ENCODE results near the gene VSX1. TPM values are rescaled to one million over a fixed set of nuclear protein-coding genes. Genes with fewer than 3 reads are reported as not detected.

The VSX1 gene
- total and polyA plus RNA-seq, 4 donors = 0.03 to 0.08 TPM; not detected in 2

DNA sequence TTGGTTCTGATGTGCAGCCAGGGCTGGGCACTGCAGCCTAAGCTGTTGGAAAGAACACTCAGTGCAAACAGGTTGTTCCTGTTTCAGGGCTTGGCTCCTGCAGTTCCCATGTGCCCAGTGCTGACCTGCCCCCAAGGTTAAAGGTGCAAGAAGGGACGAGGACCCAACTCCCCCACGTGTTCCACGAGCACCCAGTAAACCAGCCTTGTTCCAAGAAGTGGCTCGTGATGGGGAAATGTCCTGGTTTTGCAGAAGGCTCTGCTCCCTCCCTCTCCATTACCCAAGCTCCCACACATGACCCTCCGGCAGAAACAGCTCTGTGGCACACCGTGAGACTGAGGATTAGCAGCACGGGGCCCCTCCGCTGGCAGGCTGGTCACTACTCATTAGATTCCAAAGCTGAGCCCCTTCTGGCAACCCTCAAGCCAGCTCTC lies 33.4 kb downstream of the VSX1 start:
- no peak overlapping the region for H3K4me3 ChIP-seq (ENCODE audit: low read depth in 1 of 3, low read length in 3 of 3)
- H3K27me3 ChIP-seq (ENCODE audit: control insufficient read depth in 4 of 4, insufficient read depth in 4 of 4, low read length in 3 of 4) = no peaks in the 10 kb centered on the region
- H3K9ac ChIP-seq (ENCODE audit: low read depth in 1 of 2, low read length in 2 of 2) = no peak overlapping the region
- no peaks in the 10 kb centered on the region for H3K9me3 ChIP-seq (ENCODE audit: control insufficient read depth in 4 of 4, low read length in 3 of 4)
- DNase-seq (ENCODE audit: low spot score) = no peak
- no peaks in the 10 kb centered on the region for H3K36me3 ChIP-seq (ENCODE audit: control insufficient read depth in 4 of 4, insufficient read depth in 3 of 4, low read depth in 1 of 4, low read length in 3 of 4)
- TF ChIP-seq SP1 (IDR thresholded peaks at IDR 0.05) (peak; percentile 93), HNF4A (conservative IDR thresholded peaks at IDR 0.05) (peak; percentile 33 to 82), RXRA (IDR thresholded peaks at IDR 0.05) (peak; percentile 69 to 98), HNF4G (IDR thresholded peaks at IDR 0.05) (peak; percentile 30), NR2F2 (IDR thresholded peaks at IDR 0.05) (peak; percentile 79), GABPA (IDR thresholded peaks at IDR 0.05 in 1 of 2, conservative IDR thresholded peaks at IDR 0.05 in 1 of 2) (no peak)
- TF ChIP-seq, protein P1, sequence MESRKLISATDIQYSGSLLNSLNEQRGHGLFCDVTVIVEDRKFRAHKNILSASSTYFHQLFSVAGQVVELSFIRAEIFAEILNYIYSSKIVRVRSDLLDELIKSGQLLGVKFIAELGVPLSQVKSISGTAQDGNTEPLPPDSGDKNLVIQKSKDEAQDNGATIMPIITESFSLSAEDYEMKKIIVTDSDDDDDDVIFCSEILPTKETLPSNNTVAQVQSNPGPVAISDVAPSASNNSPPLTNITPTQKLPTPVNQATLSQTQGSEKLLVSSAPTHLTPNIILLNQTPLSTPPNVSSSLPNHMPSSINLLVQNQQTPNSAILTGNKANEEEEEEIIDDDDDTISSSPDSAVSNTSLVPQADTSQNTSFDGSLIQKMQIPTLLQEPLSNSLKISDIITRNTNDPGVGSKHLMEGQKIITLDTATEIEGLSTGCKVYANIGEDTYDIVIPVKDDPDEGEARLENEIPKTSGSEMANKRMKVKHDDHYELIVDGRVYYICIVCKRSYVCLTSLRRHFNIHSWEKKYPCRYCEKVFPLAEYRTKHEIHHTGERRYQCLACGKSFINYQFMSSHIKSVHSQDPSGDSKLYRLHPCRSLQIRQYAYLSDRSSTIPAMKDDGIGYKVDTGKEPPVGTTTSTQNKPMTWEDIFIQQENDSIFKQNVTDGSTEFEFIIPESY (IDR thresholded peaks at IDR 0.05) = no peak
- peaks cover 18 to 52% (median 36%) of the 10 kb centered on the region in 4 donors for H3K4me1 ChIP-seq (ENCODE audit: control insufficient read depth in 4 of 4, insufficient read depth in 4 of 4, low read length in 3 of 4)
- 55% methylated on average over 8 of the region's 8 CpGs for WGBS
- H3K27ac ChIP-seq (ENCODE audit: low read depth in 1 of 2, low read length in 2 of 2) = no peak overlapping the region

DNA sequence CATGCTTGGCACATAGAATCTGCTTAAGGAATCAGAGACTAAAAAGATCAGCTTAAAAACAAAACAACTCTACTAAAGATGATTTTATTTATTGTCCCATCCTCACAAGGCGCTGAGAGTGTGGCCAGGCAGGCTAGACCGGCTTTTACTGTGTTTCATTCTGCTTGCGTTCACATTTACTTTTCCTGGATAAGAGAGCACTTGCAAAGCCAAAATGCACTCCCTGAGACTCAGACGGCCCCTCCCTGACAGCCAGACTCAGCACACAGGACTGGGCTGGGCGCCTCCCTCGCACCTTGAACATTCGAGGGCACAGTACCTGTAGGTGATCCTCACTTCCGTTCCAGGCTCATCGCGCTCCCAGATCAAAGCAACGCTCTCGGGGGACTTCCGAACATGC lies 34.2 kb downstream of the VSX1 start:
- TF ChIP-seq RAD21 (IDR thresholded peaks at IDR 0.05) = no peak
- TF ChIP-seq HNF4A (conservative IDR thresholded peaks at IDR 0.05) = no peak
- TF ChIP-seq, protein P2, sequence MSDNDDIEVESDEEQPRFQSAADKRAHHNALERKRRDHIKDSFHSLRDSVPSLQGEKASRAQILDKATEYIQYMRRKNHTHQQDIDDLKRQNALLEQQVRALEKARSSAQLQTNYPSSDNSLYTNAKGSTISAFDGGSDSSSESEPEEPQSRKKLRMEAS (IDR thresholded peaks at IDR 0.05) = no peak
- no peak for TF ChIP-seq HNF4G (IDR thresholded peaks at IDR 0.05)
- TF ChIP-seq, protein P3, sequence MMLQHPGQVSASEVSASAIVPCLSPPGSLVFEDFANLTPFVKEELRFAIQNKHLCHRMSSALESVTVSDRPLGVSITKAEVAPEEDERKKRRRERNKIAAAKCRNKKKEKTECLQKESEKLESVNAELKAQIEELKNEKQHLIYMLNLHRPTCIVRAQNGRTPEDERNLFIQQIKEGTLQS (IDR thresholded peaks at IDR 0.05) = no peak
- TF ChIP-seq, protein P4, sequence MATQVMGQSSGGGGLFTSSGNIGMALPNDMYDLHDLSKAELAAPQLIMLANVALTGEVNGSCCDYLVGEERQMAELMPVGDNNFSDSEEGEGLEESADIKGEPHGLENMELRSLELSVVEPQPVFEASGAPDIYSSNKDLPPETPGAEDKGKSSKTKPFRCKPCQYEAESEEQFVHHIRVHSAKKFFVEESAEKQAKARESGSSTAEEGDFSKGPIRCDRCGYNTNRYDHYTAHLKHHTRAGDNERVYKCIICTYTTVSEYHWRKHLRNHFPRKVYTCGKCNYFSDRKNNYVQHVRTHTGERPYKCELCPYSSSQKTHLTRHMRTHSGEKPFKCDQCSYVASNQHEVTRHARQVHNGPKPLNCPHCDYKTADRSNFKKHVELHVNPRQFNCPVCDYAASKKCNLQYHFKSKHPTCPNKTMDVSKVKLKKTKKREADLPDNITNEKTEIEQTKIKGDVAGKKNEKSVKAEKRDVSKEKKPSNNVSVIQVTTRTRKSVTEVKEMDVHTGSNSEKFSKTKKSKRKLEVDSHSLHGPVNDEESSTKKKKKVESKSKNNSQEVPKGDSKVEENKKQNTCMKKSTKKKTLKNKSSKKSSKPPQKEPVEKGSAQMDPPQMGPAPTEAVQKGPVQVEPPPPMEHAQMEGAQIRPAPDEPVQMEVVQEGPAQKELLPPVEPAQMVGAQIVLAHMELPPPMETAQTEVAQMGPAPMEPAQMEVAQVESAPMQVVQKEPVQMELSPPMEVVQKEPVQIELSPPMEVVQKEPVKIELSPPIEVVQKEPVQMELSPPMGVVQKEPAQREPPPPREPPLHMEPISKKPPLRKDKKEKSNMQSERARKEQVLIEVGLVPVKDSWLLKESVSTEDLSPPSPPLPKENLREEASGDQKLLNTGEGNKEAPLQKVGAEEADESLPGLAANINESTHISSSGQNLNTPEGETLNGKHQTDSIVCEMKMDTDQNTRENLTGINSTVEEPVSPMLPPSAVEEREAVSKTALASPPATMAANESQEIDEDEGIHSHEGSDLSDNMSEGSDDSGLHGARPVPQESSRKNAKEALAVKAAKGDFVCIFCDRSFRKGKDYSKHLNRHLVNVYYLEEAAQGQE (IDR thresholded peaks at IDR 0.05) = no peak
- TF ChIP-seq JUND (IDR thresholded peaks at IDR 0.05) = no peak
- TF ChIP-seq EGR1 (IDR thresholded peaks at IDR 0.05; ENCODE audit: low read depth in 2 of 2) = no peak
- TF ChIP-seq FOXA1 (IDR thresholded peaks at IDR 0.05) = no peak
- TF ChIP-seq FOXA2 (IDR thresholded peaks at IDR 0.05) = no peak
- no peak for TF ChIP-seq NR2F2 (IDR thresholded peaks at IDR 0.05)
- TF ChIP-seq, protein P1 (IDR thresholded peaks at IDR 0.05) = no peak
- TF ChIP-seq GABPA (IDR thresholded peaks at IDR 0.05 in 1 of 2, conservative IDR thresholded peaks at IDR 0.05 in 1 of 2) = no peak
- no peak for TF ChIP-seq YY1 (IDR thresholded peaks at IDR 0.05)
- no peak for TF ChIP-seq TAF1 (conservative IDR thresholded peaks at IDR 0.05)
- no peak for TF ChIP-seq RXRA (IDR thresholded peaks at IDR 0.05)
- TF ChIP-seq, protein P5, sequence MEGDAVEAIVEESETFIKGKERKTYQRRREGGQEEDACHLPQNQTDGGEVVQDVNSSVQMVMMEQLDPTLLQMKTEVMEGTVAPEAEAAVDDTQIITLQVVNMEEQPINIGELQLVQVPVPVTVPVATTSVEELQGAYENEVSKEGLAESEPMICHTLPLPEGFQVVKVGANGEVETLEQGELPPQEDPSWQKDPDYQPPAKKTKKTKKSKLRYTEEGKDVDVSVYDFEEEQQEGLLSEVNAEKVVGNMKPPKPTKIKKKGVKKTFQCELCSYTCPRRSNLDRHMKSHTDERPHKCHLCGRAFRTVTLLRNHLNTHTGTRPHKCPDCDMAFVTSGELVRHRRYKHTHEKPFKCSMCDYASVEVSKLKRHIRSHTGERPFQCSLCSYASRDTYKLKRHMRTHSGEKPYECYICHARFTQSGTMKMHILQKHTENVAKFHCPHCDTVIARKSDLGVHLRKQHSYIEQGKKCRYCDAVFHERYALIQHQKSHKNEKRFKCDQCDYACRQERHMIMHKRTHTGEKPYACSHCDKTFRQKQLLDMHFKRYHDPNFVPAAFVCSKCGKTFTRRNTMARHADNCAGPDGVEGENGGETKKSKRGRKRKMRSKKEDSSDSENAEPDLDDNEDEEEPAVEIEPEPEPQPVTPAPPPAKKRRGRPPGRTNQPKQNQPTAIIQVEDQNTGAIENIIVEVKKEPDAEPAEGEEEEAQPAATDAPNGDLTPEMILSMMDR (IDR thresholded peaks at IDR 0.05; ENCODE audit: low read depth, low read length, missing input control) = no peak
- no peak for TF ChIP-seq SP1 (IDR thresholded peaks at IDR 0.05)
- Histone ChIP-seq H3K4me1 (ENCODE audit: control insufficient read depth in 4 of 4, insufficient read depth in 4 of 4, low read length in 3 of 4) (peaks cover 22 to 60% (median 44%) of the 10 kb centered on the region in 4 donors), H3K9ac (ENCODE audit: low read depth in 1 of 2, low read length in 2 of 2) (no peak overlapping the region), H3K27ac (ENCODE audit: low read depth in 1 of 2, low read length in 2 of 2) (no peak overlapping the region), H3K36me3 (ENCODE audit: control insufficient read depth in 4 of 4, insufficient read depth in 3 of 4, low read depth in 1 of 4, low read length in 3 of 4) (no peaks in the 10 kb centered on the region), H3K9me3 (ENCODE audit: control insufficient read depth in 4 of 4, low read length in 3 of 4) (no peaks in the 10 kb centered on the region), H3K27me3 (ENCODE audit: control insufficient read depth in 4 of 4, insufficient read depth in 4 of 4, low read length in 3 of 4) (no peaks in the 10 kb centered on the region), H3K4me3 (ENCODE audit: low read depth in 1 of 3, low read length in 3 of 3) (no peak overlapping the region)
- 92% methylated on average over 13 of the region's 13 CpGs for WGBS
- DNase-seq (ENCODE audit: low spot score) = no peak
